Measurements from ENCODE around the gene UGT1A8.
"Not testable (repeated sequence)": the region's sequence is repeated elsewhere in the genome, so short reads cannot be mapped to it uniquely, and the experiment has no call there.

The UGT1A8 gene

GRCh38 chr2:233689031-233689430 is 71.6 kb downstream of the UGT1A8 start:
- DNase-seq: no peak

- DNase-seq: peak; percentile 64
These were observed 72.1 kb downstream of the UGT1A8 start for GRCh38 chr2:233689501-233689900.

- no peak for DNase-seq
These were observed 73.0 kb downstream of the UGT1A8 start for GRCh38 chr2:233690444-233690843.

- no peak for DNase-seq
These were observed 74.3 kb downstream of the UGT1A8 start for GRCh38 chr2:233691443-233692433.

- no peak for DNase-seq
These were observed 75.2 kb downstream of the UGT1A8 start, which contains the start of gene UGT1A6 for GRCh38 chr2:233692648-233693047. TSS of gene UGT1A6 (plus strand) at chr2:233692890. CDS start at chr2:233693005, 115 bp downstream.

GRCh38 chr2:233693963-233694362 is 76.5 kb downstream of the UGT1A8 start:
- no peak for DNase-seq

GRCh38 chr2:233698740-233699139 is 81.3 kb downstream of the UGT1A8 start:
- DNase-seq: no peak

GRCh38 chr2:233699424-233700027 is 82.1 kb downstream of the UGT1A8 start:
- no peak for DNase-seq

- peak; percentile 96 for DNase-seq
These were observed 82.7 kb downstream of the UGT1A8 start for GRCh38 chr2:233700028-233700635.

GRCh38 chr2:233700842-233701241 is 83.4 kb downstream of the UGT1A8 start:
- not testable (repeated sequence) for DNase-seq

GRCh38 chr2:233702238-233702637 is 84.8 kb downstream of the UGT1A8 start:
- DNase-seq: no peak

- peak; percentile 35 for DNase-seq
These were observed 88.6 kb downstream of the UGT1A8 start for GRCh38 chr2:233705911-233706506.

GRCh38 chr2:233706720-233707119 is 89.3 kb downstream of the UGT1A8 start:
- no peak for DNase-seq

- DNase-seq: no peak
These were observed 90.7 kb downstream of the UGT1A8 start for GRCh38 chr2:233707940-233708644.

GRCh38 chr2:233708942-233709341 is 91.5 kb downstream of the UGT1A8 start:
- DNase-seq: no peak

- DNase-seq: peak; percentile 80
These were observed 94.0 kb downstream of the UGT1A8 start for GRCh38 chr2:233711312-233712008.

- DNase-seq: no peak
These were observed 95.3 kb downstream of the UGT1A8 start, which contains the start of gene UGT1A5 for GRCh38 chr2:233712611-233713261. TSS of gene UGT1A5 (plus strand) at chr2:233712907. CDS start at chr2:233712992, 85 bp downstream.

GRCh38 chr2:233713262-233713615 is 95.8 kb downstream of the UGT1A8 start:
- no peak for DNase-seq

- no peak for DNase-seq
These were observed 96.7 kb downstream of the UGT1A8 start for GRCh38 chr2:233714121-233714520.

GRCh38 chr2:233718552-233718951 is 101.1 kb downstream of the UGT1A8 start, which contains the start of gene UGT1A4:
TSS of gene UGT1A4 (plus strand) at chr2:233718736. CDS start at chr2:233718821, 85 bp downstream.
- DNase-seq: no peak

GRCh38 chr2:233728723-233729301 is 111.4 kb downstream of the UGT1A8 start, which contains the start of gene UGT1A3:
TSS of gene UGT1A3 (plus strand) at chr2:233729042. CDS start at chr2:233729127, 85 bp downstream.
- DNase-seq: no peak
